Prostate gland (tissue), 2 donors: Measurements from ENCODE around the gene PERP. TPM values are rescaled to one million over a fixed set of nuclear protein-coding genes. Genes with fewer than 3 reads are reported as not detected.
"Not testable (repeated sequence)": the region's sequence is repeated elsewhere in the genome, so short reads cannot be mapped to it uniquely, and the experiment has no call there.

Source experiments
- DNase-seq: peaks from one replicate; pipeline ENCODE4 v3.0.0-alpha.2; 2019; ENCODE audit warnings: low spot score
- H3K27ac ChIP-seq, 2 donors: fragments of 200-600 bp; sonication (generic); 2 replicates each; pipeline ENCODE4 v1.5.1; 2017 to 2019
- H3K27me3 ChIP-seq: fragments of 200-600 bp; sonication (generic); replicated peaks from 2 replicates; pipeline ENCODE4 v1.5.1; 2019; ENCODE audit not compliant: insufficient read depth
- H3K36me3 ChIP-seq, 2 donors: fragments of 200-600 bp; sonication (generic); 1 replicate in 1 of 2; 2 replicates in 1 of 2; pipeline versions ENCODE4 v1.5.1 to v1.8.1; 2017 to 2019
- H3K4me1 ChIP-seq: fragments of 200-600 bp; sonication (generic); replicated peaks from 2 replicates; pipeline ENCODE4 v1.5.1; 2019
- H3K4me3 ChIP-seq, 2 donors: fragments of 200-600 bp; sonication (generic); 2 replicates each; pipeline ENCODE4 v1.5.1; 2017 to 2019
- H3K9me3 ChIP-seq: fragments of 200-600 bp; sonication (generic); 2 replicates; pipeline ENCODE4 v1.5.1; 2017
- CTCF ChIP-seq, 4 experiments: fragments of 200-600 bp in 2 of 4; fragments of 450-650 bp in 2 of 4; sonication (generic) in 2 of 4; IDR thresholded peaks; 1 replicate in 3 of 4; 2 replicates in 1 of 4; pipeline ENCODE4 v1.5.1; 2016 to 2019; ENCODE audit warnings: antibody characterized with exemption in 4 of 4, mild to moderate bottlenecking in 2 of 4, moderate library complexity in 2 of 4
- POLR2A ChIP-seq: fragments of 450-650 bp; IDR thresholded peaks from one replicate; pipeline ENCODE4 v1.6.1; 2016; ENCODE audit warnings: antibody characterized with exemption, mild to moderate bottlenecking
- POLR2AphosphoS5 ChIP-seq: sonication (generic); formaldehyde crosslinking; IDR thresholded peaks from one replicate; pipeline ENCODE4 v1.6.1; 2017; ENCODE audit warnings: antibody characterized with exemption
- WGBS: methylation state at CpG from one replicate; pipeline ENCODE4 v1.1.5; 2018; 5-methylcytosine and 5-hydroxymethylcytosine counted together
- intact Hi-C: fragments of 100-400 bp; cut with DNase I; formaldehyde crosslinking; loops from one replicate; pipeline ENCODE4 v1.14.2; 2022
- total RNA-seq, 2 donors: library from RNA; depleted of rRNA; stranded (reverse); fragments of >200 nt; gene quantifications; one replicate each; pipeline ENCODE4 v1.1.0, GENCODE V29; 2016

PERP gene
- total RNA-seq, 2 donors from 2014 or later = 64.4 to 149 TPM

- no peaks in the 10 kb centered on the region for H3K9me3 ChIP-seq
- H3K27me3 ChIP-seq = no peaks in the 10 kb centered on the region
- no peaks in the 10 kb centered on the region for H3K4me1 ChIP-seq
- DNase-seq = no peak
- TF ChIP-seq CTCF (IDR thresholded peaks at IDR 0.05) = no peak
- TF ChIP-seq POLR2AphosphoS5 = no peak
- no peak for TF ChIP-seq POLR2A
- no peaks in the 10 kb centered on the region for H3K36me3 ChIP-seq
- no peak overlapping the region for H3K4me3 ChIP-seq
- intact Hi-C loops = no loop called here
- H3K27ac ChIP-seq = no peak overlapping the region
- 85% methylated on average over 4 of the region's 4 CpGs for WGBS
Measured at GRCh38 chr6:138142806-138143205, 35.6 kb upstream of the PERP start.

GRCh38 chr6:138129190-138129589, 22.0 kb upstream of the PERP start:
- H3K27me3 ChIP-seq = no peaks in the 10 kb centered on the region
- intact Hi-C loops = no loop called here
- no peak for DNase-seq
- 87% methylated on average over 8 of the region's 8 CpGs for WGBS
- TF ChIP-seq POLR2A (no peak), POLR2AphosphoS5 (no peak), CTCF (IDR thresholded peaks at IDR 0.05) (no peak)
- no peaks in the 10 kb centered on the region for H3K36me3 ChIP-seq
- H3K4me3 ChIP-seq = no peak overlapping the region
- H3K4me1 ChIP-seq = no peaks in the 10 kb centered on the region
- H3K9me3 ChIP-seq = no peaks in the 10 kb centered on the region
- no peak overlapping the region for H3K27ac ChIP-seq

- 89% methylated on average over 3 of the region's 3 CpGs for WGBS
Measured at GRCh38 chr6:138128096-138128495, 20.9 kb upstream of the PERP start.

GRCh38 chr6:138124096-138124495, 16.9 kb upstream of the PERP start:
- WGBS = 98% methylated on average over 4 of the region's 4 CpGs
- intact Hi-C loops = no loop called here
- TF ChIP-seq POLR2A (no peak), POLR2AphosphoS5 (no peak), CTCF (IDR thresholded peaks at IDR 0.05) (no peak)
- H3K9me3 ChIP-seq = no peaks in the 10 kb centered on the region
- no peak for DNase-seq
- no peaks in the 10 kb centered on the region for H3K4me1 ChIP-seq
- no peaks in the 10 kb centered on the region for H3K27me3 ChIP-seq
- H3K4me3 ChIP-seq = no peak overlapping the region
- H3K36me3 ChIP-seq = no peaks in the 10 kb centered on the region
- no peak overlapping the region for H3K27ac ChIP-seq

More at GRCh38 chr6:138128096-138128495, 20.9 kb upstream of the PERP start:
- H3K4me3 ChIP-seq = no peak overlapping the region
- TF ChIP-seq POLR2AphosphoS5 (no peak), CTCF (IDR thresholded peaks at IDR 0.05) (no peak), POLR2A (no peak)
- DNase-seq = no peak
- intact Hi-C loops = no loop called here
- H3K36me3 ChIP-seq = no peaks in the 10 kb centered on the region
- no peaks in the 10 kb centered on the region for H3K27me3 ChIP-seq
- H3K9me3 ChIP-seq = no peaks in the 10 kb centered on the region
- no peaks in the 10 kb centered on the region for H3K4me1 ChIP-seq
- no peak overlapping the region for H3K27ac ChIP-seq

- H3K27ac ChIP-seq = no peak overlapping the region
- H3K36me3 ChIP-seq = no peaks in the 10 kb centered on the region
- no peak for TF ChIP-seq POLR2A
- TF ChIP-seq POLR2AphosphoS5 = no peak
- no peak for TF ChIP-seq CTCF (IDR thresholded peaks at IDR 0.05)
- H3K9me3 ChIP-seq = no peaks in the 10 kb centered on the region
- no peak for DNase-seq
- intact Hi-C loops = loop anchor here (5.0 to 10.0 kb wide), 5 partner anchors 167 to 645 kb away; partner anchors contain the start of gene HEBP2
- no peaks in the 10 kb centered on the region for H3K27me3 ChIP-seq
- H3K4me1 ChIP-seq = no peaks in the 10 kb centered on the region
- no peak overlapping the region for H3K4me3 ChIP-seq
Measured at GRCh38 chr6:138119976-138120375, 12.8 kb upstream of the PERP start.

- H3K36me3 ChIP-seq, H3K9me3 ChIP-seq, DNase-seq, H3K27ac ChIP-seq, H3K4me1 ChIP-seq, H3K4me3 ChIP-seq, H3K27me3 ChIP-seq: not testable (repeated sequence)
- intact Hi-C loops = loop anchor here (5.0 to 10.0 kb wide), 5 partner anchors 168 to 646 kb away; partner anchors contain the start of gene HEBP2
- WGBS = 88% methylated on average over 1 of the region's 1 CpG
Measured at GRCh38 chr6:138119229-138119628, 12.0 kb upstream of the PERP start.
